B cell (primary cell): Measurements from ENCODE around the gene PIK3CB. TPM values are rescaled to one million over a fixed set of nuclear protein-coding genes. Genes with fewer than 3 reads are reported as not detected.

Experiments
- ATAC-seq: fragments of 200-7000 bp; cut with Tn5 transposase; one replicate; pipeline ENCODE4 v1.10.0; 2021; ENCODE audit warnings: low read depth, mild to moderate bottlenecking, moderate number of reproducible peaks, moderate library complexity
- CTCF ChIA-PET: fragments of 350-600 bp; sonication (Branson Sonifier 250); formaldehyde crosslinking; loops from one replicate; lab custom pipeline; 2021; ENCODE audit warnings: antibody characterized with exemption, inconsistent platforms; lab: Charles Lee
- POLR2A ChIA-PET: fragments of 350-600 bp; sonication (Branson Sonifier 250); formaldehyde crosslinking; loops from one replicate; lab custom pipeline; 2021; ENCODE audit warnings: antibody characterized with exemption; lab: Charles Lee
- DNase-seq: peaks from one replicate; pipeline ENCODE4 v3.0.0; 2013
- H2AFZ ChIP-seq: 2 replicates; pipeline ENCODE4 v1.6.1; 2012; ENCODE audit warnings: mild to moderate bottlenecking, low read depth, low read length; ENCODE audit not compliant: insufficient read depth, poor library complexity, severe bottlenecking
- H3K27ac ChIP-seq, 2 donors: 1 replicate in 1 of 2; 2 replicates in 1 of 2; pipeline ENCODE4 v1.5.1; 2012 to 2013; ENCODE audit warnings: low read length in 2 of 2, mild to moderate bottlenecking in 2 of 2, moderate library complexity in 1 of 2
- H3K27me3 ChIP-seq, 4 experiments: fragments of 200-600 bp in 1 of 4; sonication (generic) in 1 of 4; replicated peaks in 1 of 4; 1 replicate in 2 of 4; 2 replicates in 2 of 4; pipeline versions ENCODE4 v1.6.1 to v1.7.0; 2013 to 2016; ENCODE audit warnings: low read length in 3 of 4, mild to moderate bottlenecking in 2 of 4, mixed read lengths in 1 of 4, moderate library complexity in 1 of 4; ENCODE audit not compliant: insufficient read depth in 4 of 4, control insufficient read depth in 3 of 4; ENCODE audit errors: control extremely low read depth in 1 of 4
- H3K36me3 ChIP-seq, 2 experiments: replicated peaks in 1 of 2; 1 replicate in 1 of 2; 2 replicates in 1 of 2; pipeline versions ENCODE4 v1.6.1 to v1.7.1; 2013; ENCODE audit warnings: low read length in 1 of 2; ENCODE audit not compliant: insufficient read depth in 2 of 2, control insufficient read depth in 1 of 2; ENCODE audit errors: control extremely low read depth in 1 of 2, extremely low read depth in 1 of 2
- H3K4me1 ChIP-seq, 2 donors: fragments of 200-600 bp in 1 of 2; sonication (generic) in 1 of 2; 1 replicate in 1 of 2; 2 replicates in 1 of 2; pipeline versions ENCODE4 v1.5.1 to v1.6.1; 2013 to 2017; ENCODE audit warnings: low read length in 2 of 2; ENCODE audit not compliant: control insufficient read depth in 2 of 2, insufficient read depth in 2 of 2
- H3K4me2 ChIP-seq: replicated peaks from 2 replicates; pipeline ENCODE3; 2012; ENCODE audit warnings: mild to moderate bottlenecking, low read depth, low read length; ENCODE audit not compliant: poor library complexity, severe bottlenecking
- H3K4me3 ChIP-seq, 5 experiments: fragments of 200-600 bp in 1 of 5; sonication (generic) in 1 of 5; 1 replicate in 3 of 5; 2 replicates in 2 of 5; pipeline versions ENCODE4 v1.5.1 to v1.7.0; 2011 to 2016; ENCODE audit warnings: low read length in 4 of 5, mild to moderate bottlenecking in 4 of 5, low read depth in 2 of 5, control low read depth in 1 of 5, moderate library complexity in 1 of 5; ENCODE audit not compliant: insufficient read depth in 1 of 5; ENCODE audit errors: control extremely low read depth in 1 of 5, extremely low read depth in 1 of 5
- H3K79me2 ChIP-seq: fragments of 200-600 bp; sonication (generic); one replicate; pipeline ENCODE4 v1.6.0; 2016; ENCODE audit warnings: low read length; ENCODE audit not compliant: control insufficient read depth, insufficient read depth
- H3K9ac ChIP-seq: fragments of 200-600 bp; sonication (generic); 2 replicates; pipeline ENCODE4 v1.6.1; 2017; ENCODE audit warnings: mild to moderate bottlenecking, low read length, moderate library complexity
- H3K9me3 ChIP-seq, 3 donors: one replicate each; pipeline versions ENCODE4 v1.6.1 to v1.7.1; 2013; ENCODE audit warnings: low read length in 2 of 3; ENCODE audit not compliant: control insufficient read depth in 2 of 3, insufficient read depth in 1 of 3; ENCODE audit errors: control extremely low read depth in 1 of 3
- H4K20me1 ChIP-seq: 2 replicates; pipeline ENCODE4 v1.6.0; 2012; ENCODE audit warnings: mild to moderate bottlenecking, low read length; ENCODE audit not compliant: insufficient read depth, control insufficient read depth, poor library complexity, severe bottlenecking
- H3K27ac Mint-ChIP-seq: one replicate; pipeline ENCODE4 v1.8.0; 2021; ENCODE audit warnings: mixed read lengths
- H3K27me3 Mint-ChIP-seq: one replicate; pipeline ENCODE4 v1.8.0; 2021; ENCODE audit warnings: mixed read lengths
- H3K4me1 Mint-ChIP-seq: one replicate; pipeline ENCODE4 v1.8.0; 2021; ENCODE audit warnings: mixed read lengths
- H3K4me3 Mint-ChIP-seq: one replicate; pipeline ENCODE4 v1.8.0; 2021; ENCODE audit warnings: mixed read lengths
- H3K9me3 Mint-ChIP-seq: one replicate; pipeline ENCODE4 v1.8.0; 2022; ENCODE audit warnings: mixed read lengths; ENCODE audit not compliant: insufficient read depth
- CTCF ChIP-seq: fragments of 200-600 bp; IDR thresholded peaks from one replicate; pipeline ENCODE4 v1.8.0; 2022; ENCODE audit warnings: antibody characterized with exemption, mild to moderate bottlenecking
- EZH2 ChIP-seq: IDR thresholded peaks from 2 replicates; pipeline ENCODE4 v1.6.1; 2012; ENCODE audit warnings: borderline replicate concordance, low read depth, mild to moderate bottlenecking, moderate library complexity, low read length; ENCODE audit not compliant: insufficient read depth, poor library complexity, severe bottlenecking
- WGBS: methylation state at CpG from one replicate; pipeline ENCODE4 v1.1.5; 2013; ENCODE audit warnings: missing lambda C conversion rate; ENCODE audit not compliant: insufficient coverage; 5-methylcytosine and 5-hydroxymethylcytosine counted together
- intact Hi-C: fragments of 100-400 bp; cut with micrococcal nuclease; formaldehyde crosslinking; loops from one replicate; pipeline ENCODE4 v1.10.0; 2022
- polyA plus RNA-seq: library from polyadenylated mRNA; depleted of rRNA; stranded (reverse); fragments of >200 nt; gene quantifications from 2 replicates; pipeline ENCODE4 v1.2.3, GENCODE V29; 2012
- total RNA-seq, 2 donors: library from RNA; stranded (reverse); fragments of 120-200 nt in 1 of 2; gene quantifications; 1 replicate in 1 of 2; 2 replicates in 1 of 2; pipeline versions ENCODE4 v1.2.3 to v1.2.4, GENCODE V29; 2013 to 2022

Gene PIK3CB
- total and polyA plus RNA-seq, 2 donors (not counting 1 experiment from before 2014, with no cell fraction given): 3.6 to 29.4 TPM

- DNase-seq (no peak), ATAC-seq (no peak)
- peaks cover 0 to 4% (median 0%) of the 10 kb centered on the region in 4 experiments for H3K27me3 ChIP-seq
- no peaks in the 10 kb centered on the region for H3K9me3 ChIP-seq
- H2AFZ ChIP-seq: no peak overlapping the region
- CTCF ChIA-PET: no interaction called here
- H3K27ac Mint-ChIP-seq: no peak overlapping the region
- no peak overlapping the region for H3K4me3 ChIP-seq
- no peak overlapping the region for H3K27ac ChIP-seq
- H3K9me3 Mint-ChIP-seq: no peaks in the 10 kb centered on the region
- H3K36me3 ChIP-seq: no peaks in the 10 kb centered on the region
- WGBS: no CpG with 5 or more reads among the region's 3 CpGs
- POLR2A ChIA-PET: interaction anchor here (0.6 kb wide), 1 partner anchor 173 kb away, joined by 8 read pairs; no protein-coding TSS in a partner anchor
- no peak overlapping the region for H3K4me3 Mint-ChIP-seq
- H4K20me1 ChIP-seq: no peaks in the 10 kb centered on the region
- TF ChIP-seq EZH2: no peak
- TF ChIP-seq CTCF: no peak
- H3K9ac ChIP-seq: no peak overlapping the region
- H3K79me2 ChIP-seq: no peaks in the 10 kb centered on the region
- no peak overlapping the region for H3K4me2 ChIP-seq
- H3K4me1 Mint-ChIP-seq: no peaks in the 10 kb centered on the region
- intact Hi-C loops: no loop called here
- H3K4me1 ChIP-seq: no peaks in the 10 kb centered on the region
- peaks cover 9% of the 10 kb centered on the region for H3K27me3 Mint-ChIP-seq
Observed at GRCh38 chr3:138856799-138857198, 22.1 kb upstream of the PIK3CB start.

GRCh38 chr3:138854940-138855339, 20.2 kb upstream of the PIK3CB start:
- CTCF ChIA-PET: no interaction called here
- Histone ChIP-seq H3K4me2 (no peak overlapping the region), H3K27ac (no peak overlapping the region), H3K4me3 (no peak overlapping the region), H4K20me1 (no peaks in the 10 kb centered on the region), H3K27me3 (peaks cover 0 to 4% (median 0%) of the 10 kb centered on the region in 4 experiments), H3K79me2 (no peaks in the 10 kb centered on the region), H2AFZ (no peak overlapping the region), H3K4me1 (no peaks in the 10 kb centered on the region), H3K36me3 (no peaks in the 10 kb centered on the region), H3K9me3 (no peaks in the 10 kb centered on the region), H3K9ac (no peak overlapping the region)
- no peak for ATAC-seq
- Mint-ChIP-seq H3K4me1 (no peaks in the 10 kb centered on the region), H3K27me3 (peaks cover 9% of the 10 kb centered on the region), H3K9me3 (no peaks in the 10 kb centered on the region), H3K27ac (no peak overlapping the region), H3K4me3 (no peak overlapping the region)
- no peak for DNase-seq
- POLR2A ChIA-PET: no interaction called here
- intact Hi-C loops: no loop called here
- 94% methylated on average over 6 of the region's 7 CpGs for WGBS
- TF ChIP-seq EZH2 (no peak), CTCF (no peak)
